Measurements from ENCODE around the gene HERC3.
A peak's percentile ranks its signal among the peaks of the same experiment; 100 is the strongest.

Gene HERC3

DNA sequence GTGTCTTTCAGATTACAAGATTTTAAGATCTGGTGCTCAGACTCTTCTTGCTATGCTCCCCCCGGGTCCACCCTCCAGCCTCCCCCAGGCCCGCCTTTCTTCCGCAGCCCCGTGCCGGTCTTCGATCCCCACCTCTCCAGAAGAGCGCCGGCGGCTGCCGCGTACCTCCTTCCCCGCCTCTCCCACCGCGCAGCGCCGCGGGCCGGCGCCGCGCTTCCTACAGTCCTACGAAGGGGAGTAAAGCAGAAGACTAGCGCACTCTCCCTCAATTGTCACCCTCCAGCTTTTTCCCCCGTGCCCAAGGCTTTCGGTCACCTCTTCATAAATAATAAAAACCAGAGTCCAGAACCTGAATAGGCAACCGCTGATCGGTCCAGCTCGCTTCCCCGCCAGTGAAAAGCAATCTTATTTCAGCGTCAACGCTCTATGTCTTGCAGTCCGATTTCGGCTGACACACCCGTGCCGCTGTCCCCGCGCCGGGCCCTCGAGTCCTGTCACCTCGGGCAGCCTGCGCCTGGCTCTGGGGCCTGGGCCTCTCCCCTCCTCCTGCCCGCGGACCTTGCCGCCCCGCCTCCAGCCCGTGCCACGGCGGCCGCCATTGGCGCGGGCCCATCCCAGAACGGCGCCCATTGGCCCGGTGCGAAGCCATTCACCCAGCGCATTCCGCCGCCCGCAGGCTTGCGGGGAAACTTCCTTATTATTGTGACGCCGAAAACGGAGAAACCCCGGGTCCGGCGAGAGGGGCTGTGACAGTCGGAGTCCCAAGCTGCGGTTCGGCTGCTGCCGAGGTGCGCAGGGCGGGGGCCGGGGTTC lies at the start of gene HERC3:
Gene HERC3 (plus strand): TSS at position 694 of the 813 bp plus-strand sequence. CDS start 13,344 bp downstream, outside the sequence.
- DNase-seq (ENCODE audit: low read depth in 2 of 2): peak; percentile 66 to 83

DNA sequence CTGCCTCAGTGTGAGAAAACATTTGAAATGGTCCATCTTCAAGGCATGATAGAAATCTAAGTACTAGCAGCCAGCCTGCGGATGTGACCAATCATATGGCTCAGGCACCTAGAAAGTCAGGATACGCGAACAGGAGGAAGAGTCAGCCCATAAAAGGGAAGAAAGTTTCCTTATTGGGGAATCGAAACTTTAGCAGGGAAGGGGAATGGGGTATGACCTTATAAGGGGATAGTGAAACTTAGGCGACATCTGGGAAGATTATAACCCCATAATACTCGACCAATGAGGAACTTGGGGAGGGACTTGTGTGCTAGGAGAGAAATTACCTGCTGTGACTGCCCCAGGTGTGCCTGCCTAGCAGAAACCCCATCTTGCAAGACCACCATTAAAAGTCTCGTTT lies 42.5 kb upstream of the HERC3 start:
- no peak for DNase-seq (ENCODE audit: low read depth in 2 of 2)

GRCh38 chr4:88567591-88567990 lies 24.7 kb upstream of the HERC3 start:
- no peak for DNase-seq (ENCODE audit: low read depth in 2 of 2)

- DNase-seq (ENCODE audit: low read depth in 2 of 2): no peak
These were observed 22.3 kb upstream of the HERC3 start for GRCh38 chr4:88570001-88570400.

GRCh38 chr4:88573276-88573980 lies 18.9 kb upstream of the HERC3 start:
- DNase-seq (ENCODE audit: low read depth in 2 of 2): no peak

DNA sequence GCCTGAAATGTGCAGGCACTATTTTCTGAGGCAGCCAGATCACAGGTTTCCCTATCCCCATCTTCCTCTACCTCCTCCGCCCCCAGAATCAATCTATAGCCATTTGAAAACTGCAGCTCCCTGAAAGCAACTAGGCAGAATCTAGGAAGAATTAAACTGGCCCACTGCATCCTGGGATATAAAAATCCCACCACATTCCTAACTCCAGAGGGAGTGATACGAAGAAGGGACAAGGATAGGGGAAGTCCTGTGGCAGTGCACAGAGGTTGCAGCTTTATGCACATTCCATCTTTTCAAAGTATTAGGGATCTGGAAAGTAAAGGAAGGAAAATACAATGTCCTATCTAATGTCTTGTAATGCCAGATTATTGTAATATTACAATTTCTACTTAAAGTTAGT lies 18.3 kb upstream of the HERC3 start:
- DNase-seq (ENCODE audit: low read depth in 2 of 2): no peak

GRCh38 chr4:88575186-88575585 lies 17.1 kb upstream of the HERC3 start:
- DNase-seq (ENCODE audit: low read depth in 2 of 2): no peak

GRCh38 chr4:88582493-88582892 lies 9.8 kb upstream of the HERC3 start:
- no peak for DNase-seq (ENCODE audit: low read depth in 2 of 2)

GRCh38 chr4:88583631-88584470 lies 8.4 kb upstream of the HERC3 start:
- no peak for DNase-seq (ENCODE audit: low read depth in 2 of 2)

DNA sequence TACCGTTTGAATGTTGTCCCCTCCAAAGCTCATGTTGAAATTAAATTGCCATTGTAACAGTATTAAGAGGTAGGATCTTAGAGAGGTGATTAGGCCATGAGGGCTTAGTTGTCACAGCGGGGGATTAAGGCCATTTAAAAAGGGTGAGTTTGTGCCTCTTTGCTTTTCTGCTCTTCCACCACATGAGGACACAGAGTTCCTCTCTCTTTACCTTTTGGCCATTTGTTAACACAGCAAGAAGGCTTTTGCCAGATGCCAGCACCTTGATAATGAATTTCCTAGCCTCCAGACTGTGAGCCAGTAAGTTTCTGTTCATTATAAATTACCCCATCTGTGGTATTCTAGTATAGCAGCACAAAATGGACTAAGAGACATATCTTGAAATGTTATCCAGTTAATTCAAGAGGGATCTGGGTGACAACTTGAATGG lies 7.8 kb upstream of the HERC3 start:
- DNase-seq (ENCODE audit: low read depth in 2 of 2): no peak

GRCh38 chr4:88585917-88586316 lies 6.4 kb upstream of the HERC3 start:
- no peak for DNase-seq (ENCODE audit: low read depth in 2 of 2)

GRCh38 chr4:88587306-88587705 lies 5.0 kb upstream of the HERC3 start:
- DNase-seq (ENCODE audit: low read depth in 2 of 2): no peak

DNA sequence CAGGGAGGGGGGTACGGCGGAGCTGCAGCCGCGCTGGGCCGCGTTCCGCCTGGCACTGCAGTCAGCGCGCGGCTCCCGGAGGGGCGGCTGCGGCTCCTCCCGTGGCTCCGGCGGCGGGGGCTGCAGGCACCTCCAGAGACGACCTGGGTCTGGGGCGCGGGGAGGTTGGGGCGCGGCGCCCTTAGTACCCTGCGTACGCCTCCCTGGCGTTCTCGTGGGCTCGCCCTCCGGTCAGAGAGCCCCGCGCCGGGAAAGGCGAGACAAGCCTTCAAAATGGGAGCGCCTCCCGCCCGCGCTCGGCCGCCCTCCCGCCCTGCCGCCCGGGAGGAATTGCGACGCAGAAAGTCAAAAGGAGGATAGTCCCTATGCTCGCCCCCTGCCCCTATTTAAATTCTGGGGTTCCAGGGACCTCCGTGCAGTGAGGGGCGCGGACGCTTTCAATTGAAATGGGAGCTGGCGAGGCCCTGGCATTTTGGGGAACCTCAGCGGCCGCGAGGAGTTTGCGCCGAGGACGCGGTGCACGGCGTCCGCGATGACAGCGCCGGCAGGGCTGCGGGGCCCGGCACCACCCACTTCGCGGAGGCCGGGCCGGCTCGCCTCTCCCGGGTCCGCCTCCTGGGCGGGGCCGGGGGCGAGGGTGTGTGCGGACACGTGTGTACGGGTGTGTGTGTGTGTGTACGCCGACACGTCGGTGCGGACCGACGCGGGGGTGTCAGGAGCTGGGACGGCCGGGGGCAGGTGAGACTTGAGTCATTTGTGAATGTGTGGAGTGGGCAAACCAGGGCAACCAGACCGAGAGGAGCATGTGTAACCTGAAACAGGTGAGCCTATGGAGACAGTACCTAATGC lies 544 bp downstream of the HERC3 start:
- peak; percentile 80 to 88 for DNase-seq (ENCODE audit: low read depth in 2 of 2)

DNA sequence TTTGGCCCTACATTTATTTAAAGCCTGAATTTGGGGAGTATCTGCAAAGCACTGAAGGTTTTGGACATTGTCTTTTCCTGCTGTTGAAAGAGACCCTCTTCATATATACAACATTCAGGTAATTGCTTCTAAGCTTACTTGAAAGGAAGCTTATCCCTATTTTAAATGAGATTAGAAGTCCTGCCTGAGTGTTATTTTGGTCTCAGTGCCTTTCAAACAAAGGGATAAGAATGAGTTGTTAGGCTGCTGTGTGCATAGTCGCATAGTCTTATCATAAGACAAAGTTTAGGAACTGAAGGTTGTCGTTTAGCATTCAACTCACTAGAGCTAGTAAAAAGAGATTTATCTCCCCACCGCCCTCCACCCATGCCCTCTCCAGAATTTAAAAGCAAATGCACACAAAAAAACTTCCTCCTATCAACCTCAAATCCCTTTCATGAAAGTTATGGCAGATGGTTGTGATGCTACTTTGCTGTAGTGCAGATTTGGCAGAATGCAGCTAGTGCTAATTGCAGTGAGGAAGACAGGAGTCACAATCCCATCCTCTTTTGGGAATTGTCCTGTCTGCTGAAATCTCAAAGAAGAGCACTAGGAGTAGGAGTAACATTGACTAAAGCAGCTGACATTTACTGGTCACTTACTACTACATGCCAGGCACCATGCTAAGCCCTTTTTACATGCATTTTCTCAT lies 5.8 kb downstream of the HERC3 start:
- no peak for DNase-seq (ENCODE audit: low read depth in 2 of 2)

DNA sequence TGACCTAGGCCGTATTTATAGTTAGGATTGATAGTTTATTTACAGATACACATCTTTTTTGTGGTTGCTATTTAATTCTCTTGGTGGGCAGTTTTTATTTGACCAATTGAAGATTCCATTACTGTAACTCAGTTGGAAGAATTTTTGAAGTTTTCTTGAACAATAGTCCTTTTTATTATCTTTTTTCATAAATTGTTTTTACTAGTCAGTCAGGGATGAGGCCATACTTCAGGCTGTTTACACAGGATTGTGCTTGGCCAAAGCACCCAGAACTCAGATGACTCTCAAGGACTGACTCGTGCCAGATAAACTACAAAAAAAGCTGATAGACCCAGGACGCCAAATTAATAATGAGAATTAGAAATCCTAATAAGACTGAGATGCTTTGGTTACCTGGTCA lies 7.0 kb downstream of the HERC3 start:
- no peak for DNase-seq (ENCODE audit: low read depth in 2 of 2)

- no peak for DNase-seq (ENCODE audit: low read depth in 2 of 2)
These were observed 7.4 kb downstream of the HERC3 start for GRCh38 chr4:88599714-88600113.

DNA sequence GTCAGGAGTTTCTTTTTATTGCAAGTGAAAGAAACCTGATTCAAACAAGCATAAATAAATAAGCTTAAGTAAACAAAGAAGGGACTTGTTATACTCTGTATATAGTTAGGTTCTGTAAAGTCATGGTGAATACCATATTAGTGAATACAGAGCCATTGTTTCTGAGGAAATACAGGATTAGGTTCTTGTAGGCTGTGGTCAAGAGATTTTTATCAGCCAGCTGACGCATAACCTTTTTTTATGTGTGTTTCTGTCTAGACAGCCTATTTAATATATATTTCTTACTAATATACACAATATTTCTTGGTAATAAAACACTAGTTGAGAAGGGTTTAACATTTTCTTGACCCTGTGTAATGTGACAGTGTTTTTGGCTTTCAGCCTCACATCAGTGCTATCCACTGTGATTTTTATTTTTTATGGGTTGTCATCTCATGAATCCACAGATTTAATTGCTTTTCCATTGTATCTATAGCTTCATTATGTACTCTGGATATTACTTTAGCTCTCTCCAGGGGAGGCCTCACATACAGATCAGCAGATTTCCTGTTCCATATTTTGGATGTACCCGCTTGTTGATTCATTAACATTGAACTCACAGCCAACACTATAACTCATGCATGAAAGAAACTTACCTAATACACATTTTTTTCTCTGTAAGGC lies 8.0 kb downstream of the HERC3 start:
- DNase-seq (ENCODE audit: low read depth in 2 of 2): no peak

DNA sequence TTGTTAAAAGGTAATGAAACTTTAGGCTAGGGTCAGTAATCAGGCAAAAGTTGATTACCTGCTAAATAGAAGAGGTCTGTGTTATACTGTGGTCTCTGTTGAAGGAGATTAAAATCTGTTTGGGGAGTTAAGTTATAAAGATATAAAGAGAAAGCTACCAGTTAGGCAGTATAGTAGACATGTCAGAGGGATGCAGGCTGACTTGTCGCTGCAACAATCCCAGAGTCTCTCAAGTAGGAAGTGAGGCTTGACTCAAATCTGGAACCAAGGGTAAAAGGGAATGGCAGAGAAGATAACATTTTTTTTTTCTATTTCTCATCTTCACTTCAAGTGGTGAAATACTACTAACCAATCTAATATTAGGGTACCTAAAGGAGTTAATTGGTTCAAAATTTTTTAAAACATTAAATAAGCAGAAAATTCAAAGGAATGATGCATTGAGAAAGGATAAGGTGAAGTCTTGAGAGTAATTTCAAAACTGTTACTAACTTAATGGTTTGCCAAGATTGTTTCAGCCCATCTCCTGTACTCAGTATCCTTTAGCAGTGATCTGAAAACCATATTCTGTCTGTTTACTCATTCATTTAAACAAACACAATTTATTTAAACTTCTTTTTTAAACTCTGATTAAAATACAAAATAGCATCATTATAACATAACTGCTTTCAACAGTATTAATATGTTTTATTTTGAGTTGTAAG lies 12.8 kb downstream of the HERC3 start:
- DNase-seq (ENCODE audit: low read depth in 2 of 2): no peak

GRCh38 chr4:88605736-88606135 lies 13.5 kb downstream of the HERC3 start:
- no peak for DNase-seq (ENCODE audit: low read depth in 2 of 2)

- DNase-seq (ENCODE audit: low read depth in 2 of 2): no peak
These were observed 14.6 kb downstream of the HERC3 start for GRCh38 chr4:88606832-88607231.

Measured in stimulated activated CD4-positive, alpha-beta T cell treated with anti-CD3 and anti-CD28 coated beads, Interleukin-15, amount 100 ng/mL, for 48 hours (primary cell).